HG02642 (cell line): ENCODE results near the gene SYNC.
"Not testable (repeated sequence)": the region's sequence is repeated elsewhere in the genome, so short reads cannot be mapped to it uniquely, and the experiment has no call there.

ENCODE experiments used
- ATAC-seq: cut with Tn5 transposase; IDR thresholded peaks from one replicate; pipeline ENCODE4 v1.9.1; 2021; ENCODE audit warnings: mild to moderate bottlenecking; ENCODE audit not compliant: unreplicated experiment, poor library complexity

The SYNC gene

GRCh38 chr1:32647308-32648134, 55.0 kb downstream of the SYNC start:
- ATAC-seq: no peak

DNA sequence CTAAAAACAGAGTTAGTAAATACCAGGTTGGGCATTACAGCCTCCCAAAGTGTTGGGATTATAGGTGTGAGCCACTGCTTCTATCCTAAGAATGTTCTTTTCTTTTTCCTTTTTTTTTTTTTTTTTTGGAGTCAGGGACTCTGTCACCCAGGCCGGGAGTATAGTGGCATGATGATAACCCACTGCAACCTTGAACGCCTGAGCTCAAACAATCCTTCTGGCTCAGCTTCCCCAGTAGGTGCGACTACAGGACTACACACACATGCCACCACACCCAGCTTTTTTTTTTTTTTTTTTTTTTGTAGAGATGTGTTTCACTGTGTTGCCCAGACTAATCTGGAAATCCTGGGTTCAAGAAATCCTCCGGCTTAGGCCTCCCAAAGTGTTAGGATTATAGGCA, 58.1 kb downstream of the SYNC start:
- ATAC-seq: no peak

DNA sequence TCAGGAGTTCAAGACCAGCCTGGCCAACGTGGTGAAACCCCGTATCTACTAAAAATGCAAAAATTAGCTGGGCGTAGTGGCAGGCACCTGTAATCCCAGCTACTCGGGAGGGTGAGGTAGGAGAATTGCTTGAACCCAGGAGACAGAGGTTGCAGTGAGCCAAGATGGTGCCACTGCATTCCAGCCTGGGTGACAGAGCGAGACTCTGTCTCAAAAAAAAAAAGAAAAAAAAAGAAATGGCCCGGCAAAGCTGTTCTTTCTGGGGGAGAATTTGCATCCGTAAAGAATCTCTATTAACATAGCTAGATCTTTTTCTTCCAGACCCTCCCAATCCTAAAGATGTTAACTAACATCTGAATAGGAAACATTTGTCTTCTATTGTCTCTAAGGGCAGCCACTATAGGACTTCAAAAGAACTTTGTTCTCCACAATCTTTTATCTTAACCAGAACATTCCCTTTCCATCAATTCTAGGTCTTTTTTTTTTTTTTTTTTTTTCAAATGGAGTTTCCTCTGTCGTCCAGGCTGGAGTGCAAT, 60.2 kb downstream of the SYNC start:
- ATAC-seq: not testable (repeated sequence)

- no peak for ATAC-seq
Measured at GRCh38 chr1:32639489-32640075, 63.0 kb downstream of the SYNC start.

- ATAC-seq: no peak
Measured at GRCh38 chr1:32636914-32637645, 65.5 kb downstream of the SYNC start.

DNA sequence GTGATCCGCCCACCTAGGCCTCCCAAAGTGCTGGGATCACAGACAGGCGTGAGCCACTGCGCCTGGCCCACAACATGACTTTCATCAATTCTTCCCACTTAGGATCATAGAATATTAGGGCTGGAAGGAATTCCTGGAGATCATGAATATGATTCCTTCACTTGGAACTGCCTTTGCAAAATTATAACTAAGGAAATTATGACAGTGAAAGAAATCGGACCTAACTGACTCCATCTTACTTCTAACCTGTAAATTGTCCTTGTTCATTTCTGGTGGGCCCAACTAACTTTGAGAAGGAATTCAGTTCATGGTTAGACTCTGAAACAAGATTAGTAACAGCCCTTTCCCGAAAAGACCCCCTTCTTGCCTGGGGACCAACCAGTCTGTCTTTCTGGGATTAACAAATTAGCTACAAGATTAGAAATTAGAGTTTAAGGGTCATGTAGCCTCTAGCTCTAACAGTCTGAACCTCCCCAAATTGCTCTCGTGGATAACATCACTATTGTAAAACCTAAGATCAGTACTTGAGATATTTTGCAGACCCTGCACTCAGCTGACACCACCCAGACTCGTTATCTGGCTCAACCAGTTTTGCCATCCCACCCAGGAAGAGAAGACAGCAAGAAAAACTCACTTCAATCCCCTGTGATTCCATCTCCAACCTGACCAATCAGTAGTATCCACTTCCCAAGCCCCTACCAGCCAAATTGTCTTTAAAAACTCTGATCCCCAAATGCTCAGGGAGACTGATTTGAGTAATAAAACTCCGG, 66.9 kb downstream of the SYNC start:
- ATAC-seq: no peak

DNA sequence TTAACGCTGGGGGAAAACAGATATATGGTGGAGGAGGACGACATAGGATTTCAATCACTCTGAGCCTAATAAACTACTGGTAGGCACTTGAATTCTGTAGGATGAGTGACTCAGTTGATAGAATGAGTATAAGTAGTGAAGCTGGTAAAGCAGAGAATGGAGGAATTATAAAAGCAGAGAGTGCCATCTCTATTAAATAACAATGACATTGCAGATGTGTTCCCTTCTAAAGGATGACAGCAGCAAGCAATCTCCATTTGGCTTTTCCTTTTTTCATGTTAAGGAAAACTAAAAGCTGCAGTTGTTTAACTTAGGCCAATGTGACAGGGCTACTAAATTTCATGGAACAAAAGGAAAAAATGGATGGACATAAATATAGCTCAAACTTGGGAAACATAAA, 69.7 kb downstream of the SYNC start:
- no peak for ATAC-seq

DNA sequence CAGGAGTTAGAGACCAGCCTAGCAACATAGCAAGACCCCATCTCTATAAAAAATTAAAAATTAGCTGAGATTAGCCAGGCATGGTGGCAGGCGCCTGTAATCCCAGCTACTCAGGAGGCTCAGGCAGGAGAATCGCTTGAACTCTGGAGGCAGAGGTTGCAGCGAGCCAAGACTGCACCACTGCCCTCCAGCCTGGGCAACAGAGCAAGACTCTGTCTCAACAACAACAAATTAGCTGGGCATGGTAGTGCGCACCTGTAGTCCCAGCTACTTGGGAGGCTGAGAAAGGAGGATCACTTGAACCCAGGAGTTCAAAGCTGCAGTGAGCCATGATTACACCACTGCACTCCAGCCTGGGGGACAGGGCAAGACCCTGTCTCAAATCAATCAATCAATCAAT, 72.4 kb downstream of the SYNC start:
- not testable (repeated sequence) for ATAC-seq
